GM19395 (cell line): ENCODE results near the gene TFAP2A.

Source experiments
- ATAC-seq: cut with Tn5 transposase; IDR thresholded peaks from one replicate; pipeline ENCODE4 v1.9.1; 2021; ENCODE audit warnings: mild to moderate bottlenecking, moderate library complexity; ENCODE audit not compliant: unreplicated experiment

The TFAP2A gene

DNA sequence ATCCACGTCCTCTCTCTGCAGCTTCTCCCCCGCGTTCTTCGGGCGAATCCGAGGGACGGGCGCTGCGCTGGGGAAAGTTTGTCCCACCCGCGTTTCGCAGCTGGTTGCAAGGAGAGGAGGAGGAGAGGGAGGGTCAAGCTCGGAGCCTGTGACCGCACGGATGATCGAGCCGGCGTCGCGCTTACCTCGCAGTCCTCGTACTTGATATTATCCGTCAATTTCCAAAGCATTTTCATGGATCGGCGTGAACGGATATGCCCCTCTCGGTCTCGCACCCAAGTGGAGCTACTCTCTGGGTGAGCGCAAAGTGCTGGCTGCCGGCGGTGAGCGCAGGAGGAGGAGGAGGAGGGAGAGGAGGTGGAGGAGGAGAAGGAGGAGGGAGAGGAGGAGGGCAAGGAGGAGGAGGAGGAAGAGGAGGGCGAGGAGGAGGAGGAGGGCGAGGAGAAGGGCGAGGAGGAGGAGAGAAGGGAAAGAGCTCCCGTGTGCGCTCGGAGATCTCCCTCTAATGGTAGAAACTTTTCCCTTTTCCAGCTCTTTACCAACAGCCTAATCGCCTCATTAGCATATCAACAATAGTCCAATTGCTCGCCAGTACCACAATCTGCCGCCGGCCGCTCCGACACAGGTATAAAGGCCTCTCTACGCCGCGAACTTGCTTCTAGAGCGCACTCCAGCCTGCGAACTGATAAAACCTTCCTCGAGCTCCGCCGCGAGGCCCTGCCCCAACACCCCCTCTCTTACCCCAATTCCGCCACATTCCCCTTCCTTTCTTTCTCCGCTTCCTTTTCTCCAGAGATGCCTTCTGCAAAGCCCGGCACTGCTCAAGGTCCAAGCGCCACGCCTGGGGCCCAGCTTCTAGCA, at the start of gene TFAP2A:
TSS of gene TFAP2A (minus strand) at position 319 of the 861 bp plus-strand sequence. CDS start at position 236, 83 bp downstream.
- ATAC-seq: no peak

DNA sequence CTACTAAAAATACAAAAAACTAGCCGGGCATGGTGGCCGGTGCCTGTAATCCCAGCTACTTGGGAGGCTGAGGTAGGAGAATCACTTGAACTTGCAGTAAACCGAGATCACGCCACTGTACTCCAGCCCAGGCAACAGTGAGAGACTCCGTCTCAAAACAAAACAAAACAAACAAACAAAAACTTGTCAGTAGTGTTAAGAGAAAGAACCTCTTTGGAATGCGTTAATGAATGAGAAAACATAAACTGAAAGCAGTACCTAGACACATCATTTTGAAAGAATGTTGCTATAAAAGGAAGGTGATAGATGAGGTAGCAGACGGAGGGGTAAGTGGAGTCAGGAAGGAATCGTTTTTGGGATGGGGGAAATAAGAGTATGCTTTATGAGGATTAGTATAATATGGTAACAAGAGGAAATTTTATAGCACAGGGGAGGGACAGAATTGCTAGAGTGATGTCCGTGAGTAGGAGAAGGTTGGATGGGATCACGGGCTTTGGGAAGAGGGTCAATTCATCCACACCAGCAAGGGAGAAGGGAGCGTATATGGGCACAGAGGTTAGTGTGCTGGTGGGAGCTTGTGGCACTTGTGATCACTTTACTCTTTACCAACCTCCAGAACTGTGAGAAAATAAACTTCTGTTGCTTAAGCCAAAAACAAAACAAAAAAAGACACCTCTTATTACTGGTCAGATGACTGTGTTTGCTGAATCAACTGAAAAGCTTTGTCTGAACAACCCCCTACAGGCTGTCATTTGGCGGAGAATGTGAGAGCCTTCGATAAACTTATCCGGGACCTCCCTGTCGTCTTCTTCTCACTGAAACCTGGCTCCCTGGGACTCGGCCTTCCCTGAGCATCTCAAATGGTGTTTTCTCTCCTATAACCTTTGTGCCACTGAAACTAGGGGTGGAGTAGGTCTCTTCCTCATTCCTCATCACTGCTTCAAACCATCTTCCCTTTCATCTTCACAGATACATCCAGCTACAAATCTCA, 48.9 kb upstream of the TFAP2A start:
- no peak for ATAC-seq

DNA sequence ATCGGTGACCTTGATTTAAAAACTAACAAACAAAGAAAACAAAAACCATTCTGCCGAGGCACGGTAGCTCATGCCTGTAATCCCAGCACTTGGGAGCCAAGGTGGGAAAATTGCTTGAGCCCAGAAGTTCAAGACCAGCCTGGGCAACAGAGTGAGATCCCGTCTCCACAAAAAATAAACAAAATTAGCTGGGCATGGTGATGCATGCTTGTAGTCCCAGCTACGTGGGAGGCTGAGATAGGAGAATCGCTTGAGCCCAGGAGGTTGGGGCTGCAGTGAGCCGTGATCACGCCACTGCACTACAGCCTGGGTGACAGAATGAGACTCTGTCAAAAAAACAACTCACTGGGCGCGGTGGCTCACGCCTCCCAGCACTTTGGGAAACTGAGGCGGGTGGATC, 48.2 kb upstream of the TFAP2A start:
- no peak for ATAC-seq

- no peak for ATAC-seq
Measured at GRCh38 chr6:10461850-10462249, 47.0 kb upstream of the TFAP2A start.

DNA sequence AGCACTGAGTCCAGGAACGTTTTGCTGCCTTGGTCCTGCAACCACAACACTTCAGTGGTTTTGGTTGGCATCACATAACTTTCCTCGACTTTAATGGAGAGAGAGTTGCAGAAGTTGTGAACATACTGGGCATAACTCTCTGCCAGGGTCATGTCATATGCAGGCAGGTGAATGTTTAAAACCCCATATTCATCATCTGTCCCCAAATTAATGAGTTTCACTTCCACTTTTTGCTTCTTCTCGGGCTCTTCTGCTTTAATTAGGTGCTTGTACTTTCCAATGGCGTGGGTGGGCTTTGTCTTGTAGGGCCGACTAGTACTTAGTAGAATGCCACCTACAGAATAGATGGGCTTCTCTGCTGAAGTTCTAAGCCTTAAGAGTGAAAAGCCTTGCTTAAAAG, 45.2 kb upstream of the TFAP2A start:
- ATAC-seq: peak; percentile 95

DNA sequence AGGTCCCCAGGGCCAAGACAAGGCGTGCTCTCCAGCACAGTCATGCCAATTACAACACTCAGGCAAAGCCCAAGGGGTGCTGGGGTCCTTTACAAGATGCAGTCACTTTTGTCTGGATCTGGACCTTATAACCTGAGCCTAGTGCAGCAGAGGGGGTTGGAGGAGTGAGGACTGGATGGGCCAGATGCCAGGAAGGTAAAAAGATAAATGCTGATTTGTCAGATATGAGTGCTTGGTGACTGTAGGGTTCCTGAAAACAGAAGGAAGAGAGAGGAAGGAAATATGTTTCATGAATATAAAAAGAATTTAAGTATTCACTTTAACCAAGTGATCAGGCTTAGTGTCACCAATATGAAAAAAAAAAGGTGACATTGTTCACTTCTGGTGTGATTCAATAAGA, 43.4 kb upstream of the TFAP2A start:
- ATAC-seq: no peak

- ATAC-seq: no peak
Measured at GRCh38 chr6:10453596-10453995, 38.7 kb upstream of the TFAP2A start.

GRCh38 chr6:10451828-10452509, 37.1 kb upstream of the TFAP2A start:
- ATAC-seq: no peak

DNA sequence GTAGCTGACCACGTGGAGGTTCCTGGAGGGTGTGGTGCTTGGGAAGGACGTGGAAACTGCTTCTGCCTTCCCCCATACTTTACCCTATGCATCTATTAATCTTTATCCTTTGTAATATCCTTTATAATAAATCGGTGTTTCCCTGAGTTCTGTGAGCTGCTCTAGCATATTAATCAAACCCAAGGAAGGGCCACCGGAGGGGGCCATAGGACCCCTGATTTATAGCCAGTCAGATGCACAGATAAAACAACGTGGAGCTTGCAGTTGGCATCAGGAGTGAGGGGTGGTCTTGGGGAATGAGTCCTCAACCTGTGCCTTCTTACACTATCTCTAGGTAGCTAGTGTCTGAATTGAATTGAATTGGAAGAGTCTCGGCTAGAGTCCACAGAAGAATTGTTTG, 36.5 kb upstream of the TFAP2A start:
- ATAC-seq: no peak

- no peak for ATAC-seq
Measured at GRCh38 chr6:10449751-10450150, 34.9 kb upstream of the TFAP2A start.

DNA sequence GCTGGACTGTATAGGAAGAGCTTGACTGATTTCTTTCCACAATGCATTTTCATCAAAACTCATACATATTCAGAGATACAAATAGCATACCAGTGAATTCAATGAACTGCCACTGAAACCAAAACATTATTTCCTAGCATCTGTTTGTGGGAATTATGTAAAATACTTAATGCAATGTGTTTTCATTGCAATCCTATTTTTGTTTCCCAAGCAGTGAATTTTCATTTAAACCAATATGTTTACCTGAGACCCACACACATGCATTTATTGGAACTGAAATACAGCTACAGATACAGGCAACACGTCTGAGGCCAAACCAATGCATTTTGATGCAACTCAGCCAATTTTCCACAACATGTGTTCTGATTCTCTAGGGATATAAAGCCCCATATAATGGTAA, 33.2 kb upstream of the TFAP2A start:
- no peak for ATAC-seq

DNA sequence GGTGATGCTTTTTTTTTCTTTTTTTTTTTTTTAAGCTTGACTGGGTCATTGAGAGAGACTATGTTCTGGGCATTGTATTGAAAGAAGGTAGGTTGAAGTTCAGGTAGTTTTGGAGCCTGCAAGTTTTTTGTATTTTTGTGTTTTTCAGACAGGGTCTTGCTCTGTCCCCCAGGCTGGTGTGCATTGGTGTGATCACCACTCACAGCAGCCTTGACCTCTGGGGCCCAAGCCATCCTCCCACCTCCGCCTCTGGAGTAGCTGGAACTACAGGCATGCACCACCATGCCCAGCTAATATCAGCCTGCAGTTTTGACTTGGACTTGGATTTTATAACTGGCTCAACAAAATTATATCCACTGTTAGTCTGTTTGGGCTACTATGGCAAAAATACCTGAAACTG, 31.7 kb upstream of the TFAP2A start:
- ATAC-seq: no peak

DNA sequence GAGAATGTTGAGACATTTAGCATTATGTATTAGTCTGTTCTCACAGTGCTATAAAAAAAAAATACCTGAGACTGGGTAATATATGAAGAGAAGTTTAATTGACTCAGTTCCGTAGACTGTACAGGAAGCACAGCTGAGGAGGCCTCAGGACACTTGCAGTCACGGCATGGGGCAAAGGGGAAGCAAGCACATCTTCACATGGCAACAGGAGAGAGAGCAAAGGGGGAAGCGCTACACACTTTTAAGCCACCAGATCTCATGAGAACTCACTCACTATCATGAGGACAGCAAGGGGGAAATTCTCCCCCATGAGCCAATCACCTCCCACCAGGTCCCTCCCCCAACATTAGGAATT, 26.8 kb upstream of the TFAP2A start:
- ATAC-seq: no peak

DNA sequence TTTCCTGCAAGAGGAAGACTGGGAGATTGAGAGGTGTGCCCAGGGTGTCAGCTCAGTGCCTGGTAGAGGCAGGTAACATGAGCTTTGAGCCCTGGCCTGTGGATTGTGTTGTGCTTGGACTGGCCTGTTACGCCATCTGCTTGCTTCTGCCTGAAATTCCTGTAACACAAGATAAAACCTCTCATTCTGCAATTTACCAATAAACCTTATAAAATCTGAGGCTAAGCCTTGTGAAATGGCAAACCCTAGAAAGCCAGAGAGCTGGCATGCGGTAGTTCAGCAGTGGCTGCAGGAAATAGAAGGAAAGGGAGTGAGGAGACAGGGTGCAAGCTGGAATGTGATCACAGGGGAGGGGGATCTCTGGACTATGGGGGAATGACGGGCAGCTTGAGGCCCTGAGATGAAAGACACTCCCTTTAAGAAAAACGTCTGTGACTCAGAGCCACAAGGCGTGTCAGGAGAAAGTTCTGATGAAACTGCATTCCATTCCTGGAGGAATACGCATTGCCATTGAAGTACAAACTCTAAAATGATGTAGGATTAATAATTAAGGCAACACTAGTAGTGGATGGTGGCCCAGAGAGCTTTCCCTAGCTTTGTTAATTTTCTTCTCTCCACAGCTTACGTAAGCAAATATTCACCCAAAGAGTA, 26.3 kb upstream of the TFAP2A start:
- no peak for ATAC-seq

- no peak for ATAC-seq
Measured at GRCh38 chr6:10437891-10438290, 23.0 kb upstream of the TFAP2A start.

GRCh38 chr6:10434235-10434634, 19.4 kb upstream of the TFAP2A start:
- peak; percentile 40 for ATAC-seq

DNA sequence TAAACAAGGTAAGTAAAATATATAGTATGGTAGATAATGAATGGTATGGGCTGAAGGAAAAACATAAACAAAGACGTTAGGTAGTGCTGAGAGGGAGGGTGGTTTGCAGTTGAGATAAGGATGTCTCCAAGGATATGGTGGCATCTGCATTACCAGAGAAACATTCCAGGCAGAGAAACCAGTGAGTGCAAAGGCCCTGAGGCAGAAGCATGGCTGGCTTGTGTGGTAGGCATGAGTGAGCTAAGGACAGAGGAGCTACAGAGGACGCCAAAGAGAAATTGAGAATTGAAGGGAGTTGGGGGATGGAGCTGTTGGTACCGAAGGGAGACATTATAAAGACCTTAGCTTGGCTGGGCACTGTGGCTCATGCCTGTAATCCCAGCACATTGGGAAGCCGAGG, 18.4 kb upstream of the TFAP2A start:
- ATAC-seq: no peak

GRCh38 chr6:10431423-10432164, 16.7 kb upstream of the TFAP2A start:
- no peak for ATAC-seq

- peak; percentile 75 for ATAC-seq
Measured at GRCh38 chr6:10429638-10430427, 15.0 kb upstream of the TFAP2A start.
